ENCODE measurements around the gene TENT4B. TPM values are rescaled to one million over a fixed set of nuclear protein-coding genes. Genes with fewer than 3 reads are reported as not detected.
A peak's percentile ranks its signal among the peaks of the same experiment; 100 is the strongest.
"Not testable (repeated sequence)": the region's sequence is repeated elsewhere in the genome, so short reads cannot be mapped to it uniquely, and the experiment has no call there.

Gene TENT4B
- total and polyA plus RNA-seq, 2 experiments from 2014 or later, result 6.2 to 15.0 TPM

GRCh38 chr16:50234771-50235556 is 81.9 kb downstream of the TENT4B start:
- H3K36me3 ChIP-seq, result no peaks in the 10 kb centered on the region
- H3K27me3 ChIP-seq, result no peaks in the 10 kb centered on the region
- no peak for DNase-seq (ENCODE audit: low read depth in 1 of 2, low spot score in 1 of 2)
- H3K4me1 ChIP-seq (ENCODE audit: low read depth), result no peaks in the 10 kb centered on the region
- H3K9me3 ChIP-seq (ENCODE audit: low read depth), result no peaks in the 10 kb centered on the region
- TF ChIP-seq CTCF (IDR thresholded peaks at IDR 0.05; ENCODE audit: low read depth, low read length), result no peak
- no peak overlapping the region for H3K27ac ChIP-seq
- H3K4me3 ChIP-seq, result no peak overlapping the region

GRCh38 chr16:50235581-50235980 is 82.5 kb downstream of the TENT4B start:
- no peaks in the 10 kb centered on the region for H3K4me1 ChIP-seq (ENCODE audit: low read depth)
- DNase-seq (ENCODE audit: low read depth in 1 of 2, low spot score in 1 of 2), result peak in 1 of 2 donors; percentile 13
- no peaks in the 10 kb centered on the region for H3K36me3 ChIP-seq
- no peaks in the 10 kb centered on the region for H3K9me3 ChIP-seq (ENCODE audit: low read depth)
- TF ChIP-seq CTCF (IDR thresholded peaks at IDR 0.05; ENCODE audit: low read depth, low read length), result no peak
- no peak overlapping the region for H3K4me3 ChIP-seq
- H3K27me3 ChIP-seq, result no peaks in the 10 kb centered on the region
- no peak overlapping the region for H3K27ac ChIP-seq

- no peak for TF ChIP-seq CTCF (IDR thresholded peaks at IDR 0.05; ENCODE audit: low read depth, low read length)
- no peak overlapping the region for H3K27ac ChIP-seq
- H3K9me3 ChIP-seq (ENCODE audit: low read depth), result no peaks in the 10 kb centered on the region
- no peaks in the 10 kb centered on the region for H3K4me1 ChIP-seq (ENCODE audit: low read depth)
- no peaks in the 10 kb centered on the region for H3K36me3 ChIP-seq
- H3K4me3 ChIP-seq, result no peak overlapping the region
- DNase-seq (ENCODE audit: low read depth in 1 of 2, low spot score in 1 of 2), result no peak
- H3K27me3 ChIP-seq, result no peaks in the 10 kb centered on the region
Observed at GRCh38 chr16:50238314-50238713, 85.2 kb downstream of the TENT4B start.

GRCh38 chr16:50238868-50239301 is 85.8 kb downstream of the TENT4B start:
- Histone ChIP-seq H3K9me3 (ENCODE audit: low read depth) (no peaks in the 10 kb centered on the region), H3K27ac (no peak overlapping the region), H3K4me1 (ENCODE audit: low read depth) (no peaks in the 10 kb centered on the region), H3K36me3 (no peaks in the 10 kb centered on the region), H3K4me3 (no peak overlapping the region), H3K27me3 (no peaks in the 10 kb centered on the region)
- TF ChIP-seq CTCF (IDR thresholded peaks at IDR 0.05; ENCODE audit: low read depth, low read length), result no peak
- no peak for DNase-seq (ENCODE audit: low read depth in 1 of 2, low spot score in 1 of 2)

GRCh38 chr16:50243024-50243423 is 89.9 kb downstream of the TENT4B start:
- not testable (repeated sequence) for DNase-seq (ENCODE audit: low read depth in 1 of 2, low spot score in 1 of 2); H3K4me3 ChIP-seq; H3K4me1 ChIP-seq (ENCODE audit: low read depth)

GRCh38 chr16:50244140-50244503 is 91.0 kb downstream of the TENT4B start:
- Histone ChIP-seq H3K36me3 (no peaks in the 10 kb centered on the region), H3K4me1 (ENCODE audit: low read depth) (peaks cover 5% of the 10 kb centered on the region), H3K4me3 (no peak overlapping the region), H3K9me3 (ENCODE audit: low read depth) (no peaks in the 10 kb centered on the region), H3K27ac (no peak overlapping the region), H3K27me3 (peaks cover 6% of the 10 kb centered on the region)
- no peak for TF ChIP-seq CTCF (IDR thresholded peaks at IDR 0.05; ENCODE audit: low read depth, low read length)
- no peak for DNase-seq (ENCODE audit: low read depth in 1 of 2, low spot score in 1 of 2)

More at GRCh38 chr16:50243024-50243423, 89.9 kb downstream of the TENT4B start:
- H3K36me3 ChIP-seq; H3K9me3 ChIP-seq (ENCODE audit: low read depth); H3K27me3 ChIP-seq; H3K27ac ChIP-seq: not testable (repeated sequence)
